IMR-90 (cell line): ENCODE data around the gene STRIP1. TPM values are rescaled to one million over a fixed set of nuclear protein-coding genes. Genes with fewer than 3 reads are reported as not detected.

Experiments used
- ATAC-seq: fragments of 200-7000 bp; cut with Tn5 transposase; 2 replicates; pipeline ENCODE4 v1.9.1; 2020; ENCODE audit warnings: low read depth, mild to moderate bottlenecking, moderate library complexity
- BruUV-seq: library from RNA; stranded (reverse); fragments of 400-500 nt; replicated peaks from 2 replicates; lab custom pipeline; 2021; lab: Mats Ljungman, UMichigan
- CTCF ChIA-PET: fragments of 300-600 bp; formaldehyde crosslinking; extraction: SDS; loops from one replicate; lab custom pipeline; 2021; ENCODE audit warnings: antibody characterized with exemption; lab: Yijun Ruan, JAX
- POLR2A ChIA-PET: fragments of 300-600 bp; sonication (Branson Sonifier 250); formaldehyde crosslinking; loops from one replicate; lab custom pipeline; 2022; ENCODE audit warnings: antibody characterized with exemption; ENCODE audit not compliant: unreplicated experiment; lab: Charles Lee
- DNase-seq: peaks from one replicate; pipeline ENCODE4 v3.0.0; 2013
- H2AFZ ChIP-seq: replicated peaks from 2 replicates; pipeline ENCODE3; 2013; ENCODE audit warnings: low read length, mild to moderate bottlenecking; ENCODE audit not compliant: poor library complexity
- H2AK5ac ChIP-seq: 2 replicates; pipeline ENCODE4 v1.6.1; 2013; ENCODE audit warnings: low read depth, low read length, inconsistent platforms
- H2AK9ac ChIP-seq: replicated peaks from 2 replicates; pipeline ENCODE3; 2013; ENCODE audit warnings: mild to moderate bottlenecking, low read depth, low read length, moderate library complexity; ENCODE audit not compliant: poor library complexity
- H2BK120ac ChIP-seq: 2 replicates; pipeline ENCODE4 v1.6.1; 2013; ENCODE audit warnings: low read depth, low read length, inconsistent platforms
- H2BK15ac ChIP-seq: 3 replicates; pipeline ENCODE4 v1.6.1; 2013; ENCODE audit warnings: low read depth, low read length, inconsistent platforms
- H2BK20ac ChIP-seq: 2 replicates; pipeline ENCODE4 v1.6.1; 2013; ENCODE audit warnings: low read depth, mild to moderate bottlenecking, inconsistent platforms, low read length, moderate library complexity
- H2BK5ac ChIP-seq: 2 replicates; pipeline ENCODE4 v1.6.1; 2013; ENCODE audit warnings: mild to moderate bottlenecking, low read depth, low read length, inconsistent platforms; ENCODE audit not compliant: poor library complexity, severe bottlenecking
- H3K14ac ChIP-seq: replicated peaks from 2 replicates; pipeline ENCODE4 v1.6.1; 2013; ENCODE audit warnings: low read depth, low read length, inconsistent platforms
- H3K18ac ChIP-seq: 2 replicates; pipeline ENCODE4 v1.6.1; 2013; ENCODE audit warnings: low read depth, low read length, control low read depth
- H3K23ac ChIP-seq: 2 replicates; pipeline ENCODE4 v1.6.1; 2013; ENCODE audit warnings: low read depth, low read length, inconsistent platforms
- H3K27ac ChIP-seq: 2 replicates; pipeline ENCODE4 v1.5.1; 2013; ENCODE audit warnings: mild to moderate bottlenecking, control low read depth, low read length; ENCODE audit not compliant: insufficient read depth
- H3K27me3 ChIP-seq: 2 replicates; pipeline ENCODE4 v1.6.1; 2013; ENCODE audit warnings: low read length; ENCODE audit not compliant: control insufficient read depth, insufficient read depth
- H3K36me3 ChIP-seq: 2 replicates; pipeline ENCODE4 v1.6.1; 2013; ENCODE audit warnings: low read length, mixed read lengths; ENCODE audit not compliant: control insufficient read depth, insufficient read depth
- H3K4ac ChIP-seq: 2 replicates; pipeline ENCODE4 v1.6.1; 2013; ENCODE audit warnings: low read depth, low read length, inconsistent platforms
- H3K4me1 ChIP-seq: 2 replicates; pipeline ENCODE4 v1.6.1; 2013; ENCODE audit warnings: low read length, mixed read lengths; ENCODE audit not compliant: control insufficient read depth, insufficient read depth
- H3K4me2 ChIP-seq: 2 replicates; pipeline ENCODE4 v1.6.1; 2013; ENCODE audit warnings: low read depth, mild to moderate bottlenecking, control low read depth, low read length, moderate library complexity
- H3K4me3 ChIP-seq: 2 replicates; pipeline ENCODE4 v1.5.1; 2013; ENCODE audit warnings: low read depth, mild to moderate bottlenecking, control low read depth, low read length, moderate library complexity; ENCODE audit not compliant: insufficient read depth
- H3K56ac ChIP-seq: 2 replicates; pipeline ENCODE4 v1.6.1; 2013; ENCODE audit warnings: low read length, inconsistent platforms; ENCODE audit not compliant: insufficient read depth; ENCODE audit errors: extremely low read depth
- H3K79me1 ChIP-seq, 2 experiments: 2 replicates each; pipeline ENCODE4 v1.6.1; 2013; ENCODE audit warnings: low read length in 2 of 2, inconsistent platforms in 1 of 2, low read depth in 1 of 2
- H3K9ac ChIP-seq: 2 replicates; pipeline ENCODE4 v1.6.1; 2013; ENCODE audit warnings: low read depth, low read length, control low read depth
- H3K9me1 ChIP-seq: 2 replicates; pipeline ENCODE4 v1.6.1; 2013; ENCODE audit warnings: low read length, inconsistent platforms; ENCODE audit not compliant: insufficient read depth
- H3K9me3 ChIP-seq: 2 replicates; pipeline ENCODE4 v1.6.1; 2013; ENCODE audit warnings: low read length; ENCODE audit not compliant: control insufficient read depth, insufficient read depth
- H4K20me1 ChIP-seq: 2 replicates; pipeline ENCODE4 v1.6.1; 2013; ENCODE audit warnings: low read length, inconsistent platforms; ENCODE audit not compliant: insufficient read depth
- H4K5ac ChIP-seq: 2 replicates; pipeline ENCODE4 v1.6.1; 2013; ENCODE audit warnings: mild to moderate bottlenecking, low read depth, low read length, control low read depth
- H4K8ac ChIP-seq, 2 experiments: 2 replicates each; pipeline ENCODE4 v1.6.1; 2013; ENCODE audit warnings: low read depth in 2 of 2, low read length in 2 of 2, control low read depth in 1 of 2, inconsistent platforms in 1 of 2
- H4K91ac ChIP-seq: 2 replicates; pipeline ENCODE4 v1.6.1; 2013; ENCODE audit warnings: low read depth, low read length, inconsistent platforms; ENCODE audit not compliant: insufficient read depth
- BHLHE40 ChIP-seq: fragments of 150-350 bp; IDR thresholded peaks from 2 replicates; pipeline ENCODE4 v1.6.1; 2016; ENCODE audit warnings: mild to moderate bottlenecking, low read depth, low read length
- CTCF ChIP-seq: conservative IDR thresholded peaks from 2 replicates; pipeline ENCODE4 v1.5.1; 2012; ENCODE audit warnings: mild to moderate bottlenecking, low read depth, low read length, improper control_type of control experiment
- ELK1 ChIP-seq: fragments of 150-350 bp; IDR thresholded peaks from 2 replicates; pipeline ENCODE4 v1.6.1; 2016; ENCODE audit warnings: low read depth, mild to moderate bottlenecking, low read length, moderate library complexity, borderline replicate concordance
- MAFK ChIP-seq: IDR thresholded peaks from 2 replicates; pipeline ENCODE4 v1.6.1; 2012; ENCODE audit warnings: low read depth, low read length, improper control_type of control experiment
- RAD21 ChIP-seq: IDR thresholded peaks from 2 replicates; pipeline ENCODE4 v1.6.1; 2012; ENCODE audit warnings: low read length, improper control_type of control experiment
- RFX5 ChIP-seq: IDR thresholded peaks from 2 replicates; pipeline ENCODE4 v1.8.0; 2012; ENCODE audit warnings: low read depth, mild to moderate bottlenecking, low read length, moderate library complexity
- USF2 ChIP-seq: fragments of 150-350 bp; IDR thresholded peaks from 2 replicates; pipeline ENCODE4 v1.6.1; 2017; ENCODE audit warnings: mild to moderate bottlenecking, antibody characterized with exemption, low read length, low read depth
- WGBS, 2 experiments: methylation state at CpG; one replicate each; pipeline versions ENCODE4 v1.1.5 to v1.1.7; 2013; ENCODE audit warnings: missing lambda C conversion rate in 2 of 2; ENCODE audit not compliant: insufficient read length in 1 of 2; ENCODE audit errors: extremely low coverage in 2 of 2; 5-methylcytosine and 5-hydroxymethylcytosine counted together
- dilution Hi-C: fragments of 300-500 bp; cut with HindIII; formaldehyde crosslinking; loops from one replicate; pipeline ENCODE4 v1.14.3; 2018; ENCODE audit warnings: low sequenced_read_pairs; ENCODE audit not compliant: unreplicated experiment
- in situ Hi-C: fragments of 300-500 bp; cut with MboI; formaldehyde crosslinking; loops from 3 replicates; pipeline ENCODE4 v1.14.3; 2019; ENCODE audit warnings: low sequenced_read_pairs, inconsistent platforms, mixed read lengths
- intact Hi-C: fragments of 100-400 bp; cut with micrococcal nuclease; formaldehyde crosslinking; loops from 2 replicates; pipeline ENCODE4 v1.10.0; 2022
- polyA plus RNA-seq, 3 experiments: library from polyadenylated mRNA; depleted of rRNA; stranded (reverse); fragments of >200 nt; gene quantifications; 2 replicates each; pipeline ENCODE4 v1.2.3, GENCODE V29; 2012; ENCODE audit warnings: low replicate concordance in 1 of 3
- total RNA-seq: library from RNA; depleted of rRNA; stranded (reverse); fragments of >200 nt; gene quantifications from 2 replicates; pipeline ENCODE4 v1.2.3, GENCODE V29; 2012

Gene STRIP1
- total and polyA plus RNA-seq, 2 of the 4 experiments (the other 2 are of a cell fraction), result 30.4 to 33.5 TPM

- Histone ChIP-seq H2BK15ac (no peak overlapping the region), H2BK5ac (no peak overlapping the region), H2AK5ac (no peak overlapping the region), H4K91ac (no peak overlapping the region), H3K23ac (peak overlapping the region; percentile 48; the same call in 1 of the 2 replicates), H2AFZ (peak overlapping the region; percentile 79), H3K79me1 (no peaks in the 10 kb centered on the region), H2AK9ac (peak overlapping the region; percentile 44), H3K4me1 (no peaks in the 10 kb centered on the region; the same call in none of the 2 replicates), H2BK20ac (no peak overlapping the region), H3K14ac (no peak overlapping the region), H2BK120ac (no peak overlapping the region), H3K4me3 (peak overlapping the region; percentile 60), H3K9me3 (peaks cover 9% of the 10 kb centered on the region), H3K4me2 (peak overlapping the region; percentile 88), H4K20me1 (no peaks in the 10 kb centered on the region), H3K27me3 (peaks cover 84% of the 10 kb centered on the region), H3K56ac (no peak overlapping the region), H3K9ac (no peak overlapping the region), H4K5ac (no peak overlapping the region), H4K8ac (no peak overlapping the region), H3K9me1 (no peaks in the 10 kb centered on the region), H3K18ac (0 out of 2 replicates have a peak overlapping the region, but pooled peaks have one; percentile 33), H3K36me3 (no peaks in the 10 kb centered on the region), H3K27ac (no peak overlapping the region), H3K4ac (no peak overlapping the region)
- 2% methylated on average over 45 of the region's 72 CpGs; no CpG with 5 or more reads in 1 of the 2 experiments for WGBS, 2 experiments
- ATAC-seq, result peak; percentile 72
- dilution Hi-C loops (no loop called here), intact Hi-C loops (loop anchor here (2.0 to 5.0 kb wide), 2 partner anchors 30 to 413 kb away; no protein-coding TSS in a partner anchor), in situ Hi-C loops (no loop called here)
- POLR2A ChIA-PET, result no interaction called here
- peak; percentile 54 for DNase-seq
- CTCF ChIA-PET, result interaction anchor here (0.6 kb wide), 1 partner anchor 15 kb away, joined by 3 read pairs; no protein-coding TSS in a partner anchor
- TF ChIP-seq RFX5 (no peak), RAD21 (no peak), CTCF (no peak), BHLHE40 (no peak), ELK1 (no peak), USF2 (no peak), MAFK (no peak)
- no TSS peak for BruUV-seq
These were observed 50.0 kb downstream of the STRIP1 start for GRCh38 chr1:110084227-110085078.
